Measurements from ENCODE around the gene PFKFB1.

The PFKFB1 gene

DNA sequence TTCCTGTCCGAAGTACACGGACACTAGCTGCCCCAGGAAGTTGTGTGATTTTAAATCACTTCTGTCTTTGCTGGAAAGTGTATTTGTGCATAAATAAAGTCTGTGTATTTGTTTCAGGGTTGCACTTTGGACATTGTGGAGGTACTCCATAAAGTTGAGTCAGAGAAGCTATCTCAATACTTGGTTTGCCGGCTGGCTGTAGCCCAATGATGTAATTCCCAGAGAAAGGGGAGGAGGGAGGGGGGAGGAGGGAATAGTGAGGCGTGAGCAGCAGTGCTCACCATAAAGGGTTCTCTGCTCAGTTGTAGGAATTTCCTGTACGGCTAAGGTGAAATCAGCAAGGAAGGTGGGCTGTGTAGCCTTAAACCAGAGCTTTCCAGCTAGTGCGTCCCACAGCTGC is 13.7 kb upstream of the PFKFB1 start:
- TF ChIP-seq, protein P1, sequence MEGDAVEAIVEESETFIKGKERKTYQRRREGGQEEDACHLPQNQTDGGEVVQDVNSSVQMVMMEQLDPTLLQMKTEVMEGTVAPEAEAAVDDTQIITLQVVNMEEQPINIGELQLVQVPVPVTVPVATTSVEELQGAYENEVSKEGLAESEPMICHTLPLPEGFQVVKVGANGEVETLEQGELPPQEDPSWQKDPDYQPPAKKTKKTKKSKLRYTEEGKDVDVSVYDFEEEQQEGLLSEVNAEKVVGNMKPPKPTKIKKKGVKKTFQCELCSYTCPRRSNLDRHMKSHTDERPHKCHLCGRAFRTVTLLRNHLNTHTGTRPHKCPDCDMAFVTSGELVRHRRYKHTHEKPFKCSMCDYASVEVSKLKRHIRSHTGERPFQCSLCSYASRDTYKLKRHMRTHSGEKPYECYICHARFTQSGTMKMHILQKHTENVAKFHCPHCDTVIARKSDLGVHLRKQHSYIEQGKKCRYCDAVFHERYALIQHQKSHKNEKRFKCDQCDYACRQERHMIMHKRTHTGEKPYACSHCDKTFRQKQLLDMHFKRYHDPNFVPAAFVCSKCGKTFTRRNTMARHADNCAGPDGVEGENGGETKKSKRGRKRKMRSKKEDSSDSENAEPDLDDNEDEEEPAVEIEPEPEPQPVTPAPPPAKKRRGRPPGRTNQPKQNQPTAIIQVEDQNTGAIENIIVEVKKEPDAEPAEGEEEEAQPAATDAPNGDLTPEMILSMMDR (IDR thresholded peaks at IDR 0.05; ENCODE audit: extremely low read depth, missing control alignments): no peak
- DNase-seq (ENCODE audit: low spot score): no peak

DNA sequence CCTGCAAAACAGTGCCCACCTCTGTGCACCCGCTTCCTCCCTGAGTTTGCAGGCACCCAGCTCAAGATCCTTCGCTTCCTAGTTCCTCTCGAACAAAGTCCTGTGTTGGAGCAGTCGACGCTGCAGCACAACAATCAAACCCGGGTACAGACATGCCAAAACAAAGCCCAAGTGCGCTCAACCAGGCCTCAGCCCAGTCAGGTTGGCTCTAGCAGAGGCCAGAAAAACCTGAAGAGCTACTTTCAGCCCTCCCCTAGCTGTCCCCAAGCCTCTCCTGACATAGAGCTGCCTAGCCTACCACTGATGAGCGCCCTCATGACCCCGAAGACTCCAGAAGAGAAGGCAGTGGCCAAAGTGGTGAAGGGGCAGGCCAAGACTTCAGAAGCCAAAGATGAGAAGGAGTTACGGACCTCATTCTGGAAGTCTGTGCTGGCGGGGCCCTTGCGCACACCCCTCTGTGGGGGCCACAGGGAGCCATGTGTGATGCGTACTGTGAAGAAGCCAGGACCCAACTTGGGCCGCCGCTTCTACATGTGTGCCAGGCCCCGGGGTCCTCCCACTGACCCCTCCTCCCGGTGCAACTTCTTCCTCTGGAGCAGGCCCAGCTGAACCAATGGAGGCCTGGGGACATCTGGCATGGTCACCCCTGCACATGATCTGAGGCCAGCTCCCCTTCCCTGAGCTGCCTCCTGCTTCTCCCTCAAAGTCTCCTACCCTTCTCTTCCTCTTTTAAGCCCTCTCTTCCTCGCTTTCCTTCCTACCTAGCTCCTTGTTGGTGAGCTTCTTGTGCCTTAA is 13.0 kb upstream of the PFKFB1 start:
- TF ChIP-seq, protein P1 (IDR thresholded peaks at IDR 0.05; ENCODE audit: extremely low read depth, missing control alignments): no peak
- no peak for DNase-seq (ENCODE audit: low spot score)

DNA sequence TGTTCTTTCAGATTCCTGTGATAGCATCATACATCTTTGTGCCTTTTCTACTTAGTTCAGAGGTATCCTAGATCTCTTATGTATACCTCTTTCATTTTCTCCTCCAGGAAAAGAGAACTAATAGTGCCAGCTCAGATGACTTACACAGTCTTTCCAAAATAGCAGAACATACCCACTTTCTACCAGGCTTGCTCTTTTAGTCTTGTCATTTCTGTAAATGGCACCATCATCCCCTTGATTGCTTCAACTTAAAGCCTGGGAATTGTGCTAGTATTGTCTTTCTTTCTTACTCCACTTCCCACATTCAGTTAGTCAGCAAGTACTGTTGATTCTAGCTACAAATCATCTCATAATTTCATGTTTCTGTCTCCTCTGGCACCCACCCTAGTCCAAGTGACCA is 11.3 kb upstream of the PFKFB1 start:
- no peak for DNase-seq (ENCODE audit: low spot score)
- TF ChIP-seq, protein P1 (IDR thresholded peaks at IDR 0.05; ENCODE audit: extremely low read depth, missing control alignments): no peak

DNA sequence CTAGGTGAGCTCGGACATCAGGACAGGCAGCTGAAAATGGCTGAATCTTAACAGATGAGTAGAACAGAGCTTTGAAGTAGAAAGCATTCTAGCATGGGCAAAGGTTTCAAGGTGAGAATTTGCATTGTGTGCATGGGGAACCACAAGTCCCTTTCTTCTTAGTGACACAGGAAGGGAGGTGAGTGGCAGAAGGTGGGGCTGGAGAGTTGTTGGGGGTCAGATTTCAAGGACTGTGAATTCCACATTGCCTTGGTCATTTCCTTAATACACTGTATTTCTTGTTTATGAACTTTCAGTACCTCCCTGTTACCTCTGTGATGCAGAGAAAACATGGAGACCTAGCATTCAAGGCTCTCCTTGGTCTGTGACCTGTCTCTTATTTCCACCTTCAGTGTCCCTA is 10.2 kb upstream of the PFKFB1 start:
- DNase-seq (ENCODE audit: low spot score): no peak
- TF ChIP-seq, protein P1 (IDR thresholded peaks at IDR 0.05; ENCODE audit: extremely low read depth, missing control alignments): no peak

DNA sequence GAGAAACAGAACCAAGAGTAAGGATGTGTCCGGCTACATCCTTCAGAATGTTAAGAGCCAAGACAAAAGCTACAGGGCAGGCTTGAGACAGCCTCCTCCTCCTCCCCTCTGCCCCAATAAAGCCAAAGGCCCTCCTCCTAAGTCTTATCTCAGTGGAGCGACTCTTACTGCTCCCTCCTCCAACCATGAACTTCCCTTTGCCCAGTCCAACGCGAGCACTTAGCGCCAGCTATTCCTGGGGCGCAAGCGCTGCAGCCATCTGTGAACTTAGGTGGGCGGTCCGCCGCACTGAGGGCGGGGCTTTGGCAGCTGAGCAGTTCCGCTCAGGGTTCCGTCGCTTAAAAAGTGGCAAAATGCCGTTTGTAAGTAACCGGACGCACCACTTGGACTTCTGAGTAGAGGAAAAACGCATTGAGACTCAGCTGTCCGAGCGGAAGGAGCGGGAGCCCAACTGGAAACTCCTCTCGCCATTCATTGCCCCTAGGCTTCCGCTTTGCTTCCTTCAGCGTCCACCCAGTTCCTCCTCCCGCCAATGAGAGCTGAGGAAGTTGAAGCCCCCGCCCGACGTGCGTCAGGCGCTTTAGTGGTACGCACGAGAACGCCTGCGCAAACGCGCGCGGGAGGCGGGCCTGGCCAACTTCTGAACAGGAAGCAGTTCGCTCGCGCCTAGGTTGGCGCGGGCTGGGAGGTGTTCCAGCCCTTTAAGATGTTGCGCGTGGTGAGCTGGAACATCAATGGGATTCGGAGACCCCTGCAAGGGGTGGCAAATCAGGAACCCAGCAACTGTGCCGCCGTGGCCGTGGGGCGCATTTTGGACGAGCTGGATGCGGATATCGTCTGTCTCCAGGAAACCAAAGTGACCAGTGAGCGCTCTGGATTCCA is 6.0 kb upstream of the PFKFB1 start, which contains the start of gene APEX2:
TSS of gene APEX2 (plus strand) at position 647 of the 882 bp plus-strand sequence. CDS start at position 707, 60 bp downstream.
- DNase-seq (ENCODE audit: low spot score): peak; percentile 72
- TF ChIP-seq, protein P1 (IDR thresholded peaks at IDR 0.05; ENCODE audit: extremely low read depth, missing control alignments): no peak

DNA sequence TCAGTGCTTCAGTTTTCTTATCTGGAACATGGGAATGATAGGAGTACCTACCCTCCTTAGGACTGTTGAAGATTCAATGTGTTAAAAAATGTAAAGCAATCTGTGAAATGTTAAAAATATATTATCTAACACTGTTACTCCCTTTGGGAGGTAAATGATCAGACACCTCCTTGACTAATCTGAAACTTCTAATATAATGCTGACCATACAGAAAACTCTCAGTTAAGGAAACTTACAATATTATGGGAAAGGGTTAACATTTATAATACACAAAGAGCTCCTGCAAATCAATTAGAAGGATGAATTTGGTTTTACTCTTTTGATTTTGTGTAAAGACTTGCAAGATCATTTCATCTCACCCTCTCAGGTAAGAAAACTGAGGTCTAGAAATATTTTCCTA is 1.6 kb upstream of the PFKFB1 start:
- TF ChIP-seq, protein P1 (IDR thresholded peaks at IDR 0.05; ENCODE audit: extremely low read depth, missing control alignments): no peak

More for the DNA sequence above, 1.6 kb upstream of the PFKFB1 start:
- DNase-seq (ENCODE audit: low spot score): no peak
